Fibroblast of pulmonary artery (primary cell): ENCODE results near the gene KRTAP5-5.

Experiments
- DNase-seq: peaks from one replicate; pipeline ENCODE4 v3.0.0-alpha.2; 2010; ENCODE audit warnings: low read depth
- H3K4me3 ChIP-seq: replicated peaks from 2 replicates; pipeline ENCODE4 v1.5.1; 2011; ENCODE audit warnings: low read depth, mild to moderate bottlenecking, control low read depth, low read length, moderate library complexity
- CTCF ChIP-seq: IDR thresholded peaks from 2 replicates; pipeline ENCODE4 v1.5.1; 2011; ENCODE audit warnings: mild to moderate bottlenecking, control low read depth, low read length, inconsistent platforms; ENCODE audit errors: missing control alignments

Gene KRTAP5-5

GRCh38 chr11:1671658-1672057 is 42.1 kb downstream of the KRTAP5-5 start:
- DNase-seq, result no peak
- no peak for TF ChIP-seq CTCF
- H3K4me3 ChIP-seq, result no peak overlapping the region

GRCh38 chr11:1672613-1673350 is 43.2 kb downstream of the KRTAP5-5 start:
- no peak for TF ChIP-seq CTCF
- H3K4me3 ChIP-seq, result no peak overlapping the region
- DNase-seq, result no peak

- no peak overlapping the region for H3K4me3 ChIP-seq
- TF ChIP-seq CTCF, result no peak
- no peak for DNase-seq
These were observed 44.0 kb downstream of the KRTAP5-5 start for GRCh38 chr11:1673446-1674172.

GRCh38 chr11:1674173-1675131 is 44.9 kb downstream of the KRTAP5-5 start:
- TF ChIP-seq CTCF, result no peak
- DNase-seq, result no peak
- no peak overlapping the region for H3K4me3 ChIP-seq

GRCh38 chr11:1675536-1676228 is 46.1 kb downstream of the KRTAP5-5 start:
- DNase-seq, result no peak
- no peak for TF ChIP-seq CTCF
- H3K4me3 ChIP-seq, result no peak overlapping the region

GRCh38 chr11:1676229-1676740 is 46.7 kb downstream of the KRTAP5-5 start:
- DNase-seq, result no peak
- H3K4me3 ChIP-seq, result no peak overlapping the region
- no peak for TF ChIP-seq CTCF
